GM19452 (cell line): ENCODE measurements around the gene TP73.
A peak's percentile ranks its signal among the peaks of the same experiment; 100 is the strongest.
"Not testable (repeated sequence)": the region's sequence is repeated elsewhere in the genome, so short reads cannot be mapped to it uniquely, and the experiment has no call there.

ENCODE experiments used
- ATAC-seq: cut with Tn5 transposase; IDR thresholded peaks from one replicate; pipeline ENCODE4 v1.9.1; 2021; ENCODE audit not compliant: unreplicated experiment

The TP73 gene

GRCh38 chr1:3618531-3618880 is 33.8 kb upstream of the TP73 start:
- no peak for ATAC-seq

DNA sequence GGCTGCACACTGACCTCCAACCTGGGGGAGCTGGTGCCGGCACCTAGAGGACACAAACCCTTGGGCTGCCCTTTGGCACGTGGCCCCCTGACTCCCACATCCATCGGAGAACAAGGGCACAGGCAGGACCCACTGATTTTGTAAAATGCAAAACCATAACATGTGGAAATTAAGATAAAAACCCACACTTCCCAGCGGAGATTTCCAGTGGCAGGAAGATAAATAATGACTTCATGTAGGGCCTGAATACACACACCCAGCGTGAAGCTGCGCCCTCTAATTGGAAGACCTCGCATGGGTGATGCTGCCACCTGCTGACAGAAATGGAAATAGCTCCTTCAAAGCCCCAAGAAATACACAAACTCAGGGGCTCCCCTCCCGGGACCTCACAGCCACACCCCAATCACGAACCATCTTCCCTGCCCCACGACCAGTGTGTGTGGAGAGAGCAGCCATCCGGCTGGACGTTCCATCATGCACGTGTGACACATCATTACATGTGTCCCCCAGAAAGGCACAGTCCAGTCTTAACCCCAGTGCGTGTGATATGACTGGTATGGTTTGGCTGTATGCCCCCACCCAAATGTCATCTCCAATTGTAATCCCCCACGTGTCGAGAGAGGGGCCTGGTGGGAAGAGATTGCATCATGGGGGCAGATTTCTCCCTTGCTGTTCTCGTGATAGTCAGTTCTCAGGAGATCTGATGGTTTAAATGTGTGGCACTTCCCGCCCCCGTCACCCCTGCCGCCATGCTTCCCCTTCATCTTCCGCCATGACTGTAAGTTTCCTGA is 33.2 kb upstream of the TP73 start:
- ATAC-seq = no peak

GRCh38 chr1:3620708-3621107 is 31.6 kb upstream of the TP73 start:
- no peak for ATAC-seq

DNA sequence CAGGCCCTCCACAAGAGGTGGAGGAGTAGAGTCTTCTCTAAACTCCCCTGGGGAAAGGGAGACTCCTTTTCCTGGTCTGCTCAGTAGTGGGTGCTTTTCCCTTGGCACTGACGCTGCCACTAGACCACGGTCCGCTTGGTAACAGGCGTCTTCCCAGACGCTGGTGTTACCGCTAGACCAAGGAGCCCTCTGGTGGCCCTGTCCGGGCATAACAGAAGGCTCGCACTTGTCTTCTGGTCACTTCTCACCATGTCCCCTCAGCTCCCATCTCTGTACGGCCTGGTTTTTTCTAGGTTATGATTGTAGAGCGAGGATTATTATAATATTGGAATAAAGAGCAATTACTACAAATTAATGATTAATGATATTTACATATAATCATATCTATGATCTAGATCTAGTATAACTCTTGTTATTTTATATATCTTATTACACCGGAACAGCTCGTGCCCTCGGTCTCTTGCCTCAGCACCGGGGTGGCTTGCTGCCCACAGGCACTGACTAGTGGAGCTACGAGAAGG is 31.1 kb upstream of the TP73 start:
- not testable (repeated sequence) for ATAC-seq

DNA sequence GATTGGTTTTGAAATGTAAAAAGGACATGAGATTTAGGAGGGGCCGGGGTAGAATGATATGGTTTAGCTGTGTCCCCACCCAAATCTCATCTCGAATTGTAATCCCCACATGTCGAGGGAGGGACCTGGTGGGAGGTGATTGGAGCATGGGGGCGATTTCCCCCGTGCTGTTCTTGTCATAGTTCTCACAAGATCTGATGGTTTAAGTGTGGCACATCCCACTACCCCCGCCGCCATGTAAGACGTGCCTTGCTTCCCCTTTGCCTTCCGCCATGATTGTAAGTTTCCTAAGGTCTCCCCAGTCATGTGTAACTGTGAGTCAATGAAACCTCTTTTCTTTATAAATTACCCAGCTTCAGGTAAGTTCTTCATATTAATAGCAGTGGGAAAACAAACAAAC is 30.2 kb upstream of the TP73 start:
- ATAC-seq = not testable (repeated sequence)

DNA sequence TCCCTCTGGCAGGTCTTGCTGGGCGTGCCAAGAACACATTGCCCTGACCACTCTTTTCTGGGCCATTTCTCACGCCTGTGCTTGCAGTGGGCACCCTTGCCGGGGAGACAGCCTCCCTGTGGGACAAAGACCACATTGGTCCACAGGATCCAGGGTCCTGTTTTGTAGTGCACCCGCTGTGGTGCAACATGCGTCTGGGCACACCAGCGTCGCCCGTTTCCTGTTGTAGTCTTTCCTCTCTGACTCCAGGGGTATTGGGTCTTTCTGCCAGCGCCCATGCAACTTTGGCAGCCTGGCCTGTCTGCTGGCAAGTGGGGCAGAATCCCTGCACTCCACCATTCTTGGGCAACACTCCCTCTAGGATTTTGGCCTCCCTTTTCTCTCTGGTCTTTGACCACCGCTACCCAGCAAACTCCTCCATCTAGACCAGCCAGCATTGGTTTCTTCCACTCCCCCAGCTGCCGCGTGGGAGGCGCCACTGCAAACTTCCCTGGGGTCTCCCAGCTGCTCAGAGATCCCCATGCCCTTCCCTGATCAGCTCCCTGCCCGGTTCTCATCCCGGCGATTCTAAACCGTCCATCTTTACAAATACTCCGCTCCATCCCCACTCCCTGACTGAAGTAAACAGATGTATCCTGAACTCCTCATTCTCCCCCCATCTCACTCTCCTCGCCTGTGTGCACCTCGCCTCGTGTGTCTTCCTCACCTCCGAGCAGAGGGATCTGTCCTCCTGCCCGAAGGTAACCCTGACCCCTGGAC is 28.7 kb upstream of the TP73 start:
- ATAC-seq = no peak

- peak; percentile 94 for ATAC-seq
These were observed 27.8 kb upstream of the TP73 start, which contains the start of gene TPRG1L for GRCh38 chr1:3624200-3625136. TPRG1L (plus strand) TSS chr1:3625015; CDS start chr1:3625073, 58 bp downstream.

DNA sequence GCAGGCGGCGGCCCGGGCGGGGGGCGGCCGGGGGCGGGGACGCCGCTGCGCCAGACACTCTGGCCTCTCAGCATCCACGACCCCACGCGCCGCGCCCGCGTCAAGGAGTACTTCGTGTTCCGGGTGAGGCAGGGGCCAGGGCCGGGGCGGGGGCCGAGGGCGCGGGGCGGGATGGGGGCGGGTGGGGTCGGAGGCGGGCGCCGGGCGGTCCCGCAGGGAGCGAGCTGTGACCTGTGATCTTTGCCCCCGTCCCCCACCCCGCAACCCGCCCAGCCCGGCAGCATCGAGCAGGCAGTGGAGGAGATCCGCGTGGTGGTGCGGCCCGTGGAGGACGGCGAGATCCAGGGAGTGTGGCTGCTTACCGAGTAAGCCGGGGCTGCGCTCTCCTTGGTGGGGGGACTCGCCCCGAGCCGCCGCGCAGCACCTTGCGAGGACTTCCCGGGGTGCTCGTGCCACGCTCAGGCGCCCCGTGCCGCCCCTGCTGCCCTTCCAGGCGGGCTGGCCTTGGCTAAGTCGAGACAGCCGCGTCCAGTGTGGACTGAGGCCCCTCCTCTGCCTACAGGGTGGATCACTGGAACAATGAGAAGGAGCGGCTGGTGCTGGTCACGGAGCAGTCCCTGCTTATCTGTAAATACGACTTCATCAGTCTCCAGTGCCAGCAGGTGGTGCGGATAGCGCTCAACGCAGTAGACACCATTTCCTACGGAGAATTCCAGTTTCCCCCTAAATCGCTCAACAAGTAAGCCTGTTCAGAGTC is 27.0 kb upstream of the TP73 start:
- ATAC-seq = peak; percentile 5

DNA sequence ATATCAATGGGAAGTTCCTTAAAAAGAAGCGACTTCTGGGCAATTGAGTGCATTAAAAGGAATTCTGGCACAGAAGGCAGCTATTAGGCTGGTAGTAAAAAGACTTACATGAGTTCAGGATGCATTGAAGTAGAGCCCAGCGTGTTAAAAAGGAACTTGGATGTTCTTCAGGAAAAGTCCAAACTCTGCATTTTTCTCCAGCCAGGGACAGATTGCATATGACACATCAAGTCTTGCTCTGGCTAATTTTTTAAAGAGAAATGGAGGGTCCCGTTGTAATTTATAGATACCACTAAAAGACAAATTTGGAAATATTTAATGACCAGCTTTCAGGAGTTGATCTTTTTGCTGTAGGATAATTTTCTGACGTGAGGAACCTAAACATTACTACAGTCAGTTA is 26.3 kb upstream of the TP73 start:
- no peak for ATAC-seq

GRCh38 chr1:3627515-3628253 is 24.6 kb upstream of the TP73 start:
- ATAC-seq = no peak

GRCh38 chr1:3628445-3628844 is 23.9 kb upstream of the TP73 start:
- ATAC-seq = no peak

GRCh38 chr1:3629561-3630160 is 22.7 kb upstream of the TP73 start:
- ATAC-seq = no peak

DNA sequence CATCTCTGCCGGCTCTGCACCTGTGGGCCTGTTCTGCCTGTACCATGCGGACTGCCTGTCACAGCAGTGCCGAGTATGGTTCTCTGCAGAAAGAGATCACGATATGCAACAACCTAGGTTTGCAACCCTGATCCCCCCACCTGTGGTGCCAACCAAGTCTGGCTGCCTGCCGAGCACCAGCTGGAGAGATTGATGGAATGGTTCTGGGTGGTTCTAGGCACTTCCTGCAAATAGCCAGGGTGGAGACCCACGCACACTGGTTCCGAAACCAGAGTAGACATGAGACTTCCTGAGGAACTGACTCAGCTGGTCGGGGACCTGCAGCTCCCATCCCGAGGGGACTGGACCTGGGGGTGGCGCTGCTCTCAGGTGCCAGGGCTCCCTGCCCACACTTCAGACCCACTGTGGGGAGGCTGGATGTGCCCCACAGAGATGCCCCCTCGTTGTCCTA is 22.1 kb upstream of the TP73 start:
- ATAC-seq = no peak

- no peak for ATAC-seq
These were observed 21.4 kb upstream of the TP73 start for GRCh38 chr1:3630914-3631313.

- no peak for ATAC-seq
These were observed 20.7 kb upstream of the TP73 start for GRCh38 chr1:3631320-3632260.

- ATAC-seq = no peak
These were observed 20.0 kb upstream of the TP73 start for GRCh38 chr1:3632298-3632697.

DNA sequence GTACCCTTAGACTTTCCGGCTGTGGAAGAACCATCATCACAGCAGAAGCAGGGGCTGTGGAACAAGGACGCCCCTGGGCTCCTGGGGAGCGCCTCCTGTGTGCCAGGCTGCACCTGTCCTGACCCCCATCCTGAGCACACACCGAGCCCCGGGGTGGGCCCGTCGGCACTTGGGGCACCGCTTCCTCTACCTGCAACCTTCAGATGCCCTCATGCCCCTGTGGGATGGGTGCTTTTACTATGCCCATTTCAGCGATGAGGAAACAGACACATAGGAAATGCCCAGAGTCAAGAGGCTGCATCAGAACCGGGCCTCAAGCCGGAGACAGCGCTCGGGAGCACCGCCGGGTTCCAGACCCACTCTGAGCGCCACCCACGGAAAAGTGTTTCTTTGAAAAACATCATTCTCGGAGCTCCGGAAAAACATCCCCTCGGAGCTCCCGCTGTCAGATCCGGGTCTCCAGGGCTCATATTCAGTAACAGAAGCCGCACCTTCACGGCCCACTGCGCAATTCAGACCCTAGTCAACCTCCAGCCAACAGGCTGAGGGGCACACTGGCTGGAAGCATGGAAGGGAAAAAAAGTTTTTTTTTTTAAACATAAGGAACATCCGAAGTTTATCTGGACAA is 19.5 kb upstream of the TP73 start:
- no peak for ATAC-seq
